Measurements from ENCODE around the gene CELA3B. TPM values are rescaled to one million over a fixed set of nuclear protein-coding genes. Genes with fewer than 3 reads are reported as not detected.
A peak's percentile ranks its signal among the peaks of the same experiment; 100 is the strongest.
"Not testable (repeated sequence)": the region's sequence is repeated elsewhere in the genome, so short reads cannot be mapped to it uniquely, and the experiment has no call there.

The CELA3B gene, protein sequence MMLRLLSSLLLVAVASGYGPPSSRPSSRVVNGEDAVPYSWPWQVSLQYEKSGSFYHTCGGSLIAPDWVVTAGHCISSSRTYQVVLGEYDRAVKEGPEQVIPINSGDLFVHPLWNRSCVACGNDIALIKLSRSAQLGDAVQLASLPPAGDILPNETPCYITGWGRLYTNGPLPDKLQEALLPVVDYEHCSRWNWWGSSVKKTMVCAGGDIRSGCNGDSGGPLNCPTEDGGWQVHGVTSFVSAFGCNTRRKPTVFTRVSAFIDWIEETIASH
- not detected for total RNA-seq
- not detected for polyA plus RNA-seq (ENCODE audit: insufficient read depth, low read depth, low replicate concordance)
- long read RNA-seq, donor 1, result 0 reads
- long read RNA-seq, donor 2, result 0 reads
- long read RNA-seq, donor 3, result 0 reads
- long read RNA-seq, donor 4, result 0 reads
- long read RNA-seq, donor 5, result 0 reads
- long read RNA-seq, donor 6, result 0 reads
- long read RNA-seq, donor 7, result 0 reads
- long read RNA-seq, donor 8, result 0 reads
- long read RNA-seq, donor 9, result 0 reads
- long read RNA-seq, donor 10, result 0 reads

DNA sequence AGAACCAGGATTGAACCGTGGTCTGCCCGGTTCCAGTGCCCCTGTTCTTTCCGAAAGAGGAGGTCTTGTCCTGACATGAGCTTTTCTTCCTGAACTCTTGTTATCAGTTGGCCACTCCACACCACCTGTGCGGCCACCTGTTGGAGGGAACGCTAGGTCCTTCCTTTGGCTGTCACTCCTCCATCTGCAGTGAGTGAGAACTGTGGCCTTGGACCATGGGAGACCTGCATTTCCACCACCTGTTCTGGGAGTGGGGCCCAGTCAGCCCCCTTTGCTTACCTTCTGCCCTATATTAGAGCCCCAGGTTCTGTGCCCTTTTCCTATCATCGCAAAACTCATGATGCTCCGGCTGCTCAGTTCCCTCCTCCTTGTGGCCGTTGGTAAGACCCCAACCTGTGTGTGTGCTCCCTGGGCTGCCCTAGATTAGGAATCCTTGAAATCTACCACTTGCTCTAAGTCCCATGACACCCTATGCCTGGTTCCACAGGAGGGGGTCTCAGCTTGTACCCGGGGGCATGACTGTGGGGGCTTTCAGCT is at the start of gene CELA3B:
Gene CELA3B (plus strand): TSS at position 320 of the 537 bp plus-strand sequence. CDS start 18 bp downstream, at position 338.
- H3K27me3 ChIP-seq (ENCODE audit: control insufficient read depth, insufficient read depth, low read length); H3K4me1 ChIP-seq (ENCODE audit: control insufficient read depth in 2 of 3, insufficient read depth in 2 of 3, low read depth in 1 of 3, low read length in 3 of 3); intact Hi-C loops (cut with DNase I); H3K9ac ChIP-seq (ENCODE audit: low read length in 3 of 3); H3K4me3 ChIP-seq (ENCODE audit: low read length in 3 of 3); H3K9me3 ChIP-seq (ENCODE audit: control insufficient read depth in 2 of 3, insufficient read depth in 1 of 3, low read length in 3 of 3); H3K36me3 ChIP-seq (ENCODE audit: control insufficient read depth in 2 of 3, insufficient read depth in 3 of 3, low read length in 3 of 3); H3K27ac ChIP-seq (ENCODE audit: low read depth in 2 of 2, low read length in 2 of 2); FAIRE-seq: not testable (repeated sequence)
- DNase-seq, result peak in 1 of 5 donors; percentile 33

DNA sequence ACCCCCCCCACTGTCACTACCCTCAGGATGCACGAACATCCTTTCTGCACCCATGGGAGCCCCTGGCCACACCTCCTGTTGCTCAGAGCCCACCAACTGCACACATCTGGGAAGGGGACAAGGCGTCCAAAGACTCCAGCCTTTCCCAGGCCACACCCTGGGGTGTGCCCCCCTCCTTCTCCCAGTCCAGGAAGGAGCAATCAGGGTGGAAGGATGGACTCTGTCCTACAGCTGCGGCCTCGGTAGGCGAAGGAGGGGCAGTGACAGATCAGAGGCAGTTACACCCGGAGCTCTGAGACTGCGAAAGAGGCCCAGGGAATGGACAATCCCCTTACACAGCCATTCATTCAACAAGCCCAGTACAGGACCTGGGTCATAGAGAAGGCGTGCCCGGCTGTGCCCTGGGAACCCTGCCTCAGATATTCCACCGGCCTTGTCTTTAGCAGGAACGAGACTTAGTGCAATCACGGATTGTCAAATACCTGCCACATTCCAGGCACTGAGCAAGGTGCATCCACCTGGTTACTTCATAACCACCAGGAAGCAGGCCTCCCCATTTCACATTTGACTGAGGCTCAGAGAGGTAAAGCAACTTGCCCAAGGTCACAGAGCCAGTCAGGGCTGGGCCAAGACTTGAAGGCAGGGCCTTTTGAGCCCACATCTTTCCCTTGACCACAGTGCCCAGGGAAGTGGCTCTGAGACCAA is 49.1 kb upstream of the CELA3B start:
- H3K9ac ChIP-seq (ENCODE audit: low read length in 3 of 3), result peak overlapping the region in 1 of 3 donors; percentile 22
- TF ChIP-seq, protein P1, sequence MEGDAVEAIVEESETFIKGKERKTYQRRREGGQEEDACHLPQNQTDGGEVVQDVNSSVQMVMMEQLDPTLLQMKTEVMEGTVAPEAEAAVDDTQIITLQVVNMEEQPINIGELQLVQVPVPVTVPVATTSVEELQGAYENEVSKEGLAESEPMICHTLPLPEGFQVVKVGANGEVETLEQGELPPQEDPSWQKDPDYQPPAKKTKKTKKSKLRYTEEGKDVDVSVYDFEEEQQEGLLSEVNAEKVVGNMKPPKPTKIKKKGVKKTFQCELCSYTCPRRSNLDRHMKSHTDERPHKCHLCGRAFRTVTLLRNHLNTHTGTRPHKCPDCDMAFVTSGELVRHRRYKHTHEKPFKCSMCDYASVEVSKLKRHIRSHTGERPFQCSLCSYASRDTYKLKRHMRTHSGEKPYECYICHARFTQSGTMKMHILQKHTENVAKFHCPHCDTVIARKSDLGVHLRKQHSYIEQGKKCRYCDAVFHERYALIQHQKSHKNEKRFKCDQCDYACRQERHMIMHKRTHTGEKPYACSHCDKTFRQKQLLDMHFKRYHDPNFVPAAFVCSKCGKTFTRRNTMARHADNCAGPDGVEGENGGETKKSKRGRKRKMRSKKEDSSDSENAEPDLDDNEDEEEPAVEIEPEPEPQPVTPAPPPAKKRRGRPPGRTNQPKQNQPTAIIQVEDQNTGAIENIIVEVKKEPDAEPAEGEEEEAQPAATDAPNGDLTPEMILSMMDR (IDR thresholded peaks at IDR 0.05; ENCODE audit: borderline replicate concordance, extremely low read depth, insufficient read depth), result no peak
- peaks cover 6 to 61% (median 45%) of the 10 kb centered on the region in 3 donors for H3K4me1 ChIP-seq (ENCODE audit: control insufficient read depth in 2 of 3, insufficient read depth in 2 of 3, low read depth in 1 of 3, low read length in 3 of 3)
- no peaks in the 10 kb centered on the region for H3K36me3 ChIP-seq (ENCODE audit: control insufficient read depth in 2 of 3, insufficient read depth in 3 of 3, low read length in 3 of 3)
- FAIRE-seq, result no peak
- intact Hi-C loops (cut with DNase I), result no loop called here
- H3K27ac ChIP-seq (ENCODE audit: low read depth in 2 of 2, low read length in 2 of 2), result peak overlapping the region; percentile 69 to 82
- H3K9me3 ChIP-seq (ENCODE audit: control insufficient read depth in 2 of 3, insufficient read depth in 1 of 3, low read length in 3 of 3), result no peaks in the 10 kb centered on the region
- no peaks in the 10 kb centered on the region for H3K27me3 ChIP-seq (ENCODE audit: control insufficient read depth, insufficient read depth, low read length)
- no peak overlapping the region for H3K4me3 ChIP-seq (ENCODE audit: low read length in 3 of 3)
- DNase-seq, result peak in 2 of 5 donors; percentile 59 to 80

DNA sequence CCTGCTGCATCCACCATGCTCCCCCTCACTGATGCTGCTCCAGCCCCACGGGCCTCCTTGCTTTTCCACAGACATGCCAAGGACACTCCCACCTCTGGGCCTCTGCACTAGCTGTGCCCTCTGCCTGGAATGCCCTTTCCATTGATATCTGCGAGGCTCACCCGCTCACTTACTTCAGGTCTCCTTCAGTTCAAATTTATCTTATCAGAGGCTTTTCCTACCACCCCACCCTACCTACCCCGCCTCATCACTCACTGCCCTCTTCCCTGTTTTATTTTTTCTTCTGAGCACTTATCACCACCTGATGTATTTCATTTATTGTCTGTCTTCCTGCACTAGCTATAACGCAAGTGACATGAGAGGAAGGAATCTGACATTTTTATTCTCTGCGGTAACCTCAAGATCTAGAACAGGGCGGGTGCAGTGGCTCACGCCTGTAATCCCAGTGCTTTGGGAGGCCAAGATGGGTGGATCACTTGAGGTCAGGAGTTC is 46.7 kb upstream of the CELA3B start:
- intact Hi-C loops (cut with DNase I), result no loop called here
- no peaks in the 10 kb centered on the region for H3K9me3 ChIP-seq (ENCODE audit: control insufficient read depth in 2 of 3, insufficient read depth in 1 of 3, low read length in 3 of 3)
- TF ChIP-seq, protein P1 (IDR thresholded peaks at IDR 0.05; ENCODE audit: borderline replicate concordance, extremely low read depth, insufficient read depth), result no peak
- no peaks in the 10 kb centered on the region for H3K27me3 ChIP-seq (ENCODE audit: control insufficient read depth, insufficient read depth, low read length)
- FAIRE-seq, result no peak
- H3K4me1 ChIP-seq (ENCODE audit: control insufficient read depth in 2 of 3, insufficient read depth in 2 of 3, low read depth in 1 of 3, low read length in 3 of 3), result peaks cover 4 to 56% (median 33%) of the 10 kb centered on the region in 3 donors
- H3K9ac ChIP-seq (ENCODE audit: low read length in 3 of 3), result peak overlapping the region in 1 of 3 donors; percentile 48
- DNase-seq, result peak in 1 of 5 donors; percentile 70
- no peaks in the 10 kb centered on the region for H3K36me3 ChIP-seq (ENCODE audit: control insufficient read depth in 2 of 3, insufficient read depth in 3 of 3, low read length in 3 of 3)
- H3K4me3 ChIP-seq (ENCODE audit: low read length in 3 of 3), result no peak overlapping the region
- no peak overlapping the region for H3K27ac ChIP-seq (ENCODE audit: low read depth in 2 of 2, low read length in 2 of 2)

All from kidney (tissue), 22 donors.